GM21825 (cell line): Measurements from ENCODE around the gene EFCAB6.

Source experiments
- ATAC-seq: cut with Tn5 transposase; IDR thresholded peaks from one replicate; pipeline ENCODE4 v1.9.1; 2021; ENCODE audit warnings: mild to moderate bottlenecking, moderate library complexity; ENCODE audit not compliant: unreplicated experiment

EFCAB6 gene

DNA sequence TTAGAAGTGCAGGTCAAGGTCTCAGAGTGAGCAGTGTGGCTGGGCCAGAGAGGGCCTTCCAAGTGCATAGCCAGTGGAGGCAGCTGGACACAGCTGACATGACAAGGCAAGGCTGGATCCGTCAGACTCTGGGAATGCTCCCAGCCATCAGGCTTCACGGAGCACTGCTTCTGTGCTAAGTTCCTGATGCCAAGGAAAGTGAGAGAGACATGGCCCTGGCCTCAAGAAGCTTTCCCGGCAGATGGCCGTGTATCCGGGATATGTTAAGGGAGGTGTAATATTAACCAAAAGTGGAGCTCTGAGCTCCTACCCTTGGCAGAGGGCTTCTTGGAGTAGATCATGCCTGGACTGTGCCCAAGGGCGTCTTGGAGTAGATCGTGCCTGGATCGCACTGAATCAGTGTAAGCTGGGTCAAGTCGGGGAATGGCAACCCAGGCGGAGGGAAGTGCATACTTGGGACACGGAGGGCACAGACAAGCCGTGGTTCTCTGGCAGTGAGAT lies 7.4 kb upstream of the EFCAB6 start:
- ATAC-seq: no peak

DNA sequence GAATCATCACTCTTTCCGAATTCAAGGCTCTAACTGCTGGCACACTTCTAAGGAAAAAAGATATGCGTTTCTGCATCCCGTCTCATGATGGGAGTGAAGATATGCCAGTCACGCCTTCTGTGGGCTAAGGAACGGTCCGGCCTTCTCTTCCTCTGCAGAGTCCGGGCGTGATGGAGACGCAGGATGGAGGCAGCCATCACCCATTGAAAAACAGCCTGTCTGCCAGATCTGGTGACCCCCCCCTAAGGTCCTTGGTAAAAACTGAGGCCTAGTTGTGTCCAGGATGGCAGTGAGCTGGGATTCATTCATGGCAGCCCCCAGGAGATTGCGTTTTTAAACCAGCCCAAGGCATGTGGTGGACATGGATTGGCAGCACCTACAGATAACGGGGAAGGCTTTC lies 6.9 kb upstream of the EFCAB6 start:
- no peak for ATAC-seq

DNA sequence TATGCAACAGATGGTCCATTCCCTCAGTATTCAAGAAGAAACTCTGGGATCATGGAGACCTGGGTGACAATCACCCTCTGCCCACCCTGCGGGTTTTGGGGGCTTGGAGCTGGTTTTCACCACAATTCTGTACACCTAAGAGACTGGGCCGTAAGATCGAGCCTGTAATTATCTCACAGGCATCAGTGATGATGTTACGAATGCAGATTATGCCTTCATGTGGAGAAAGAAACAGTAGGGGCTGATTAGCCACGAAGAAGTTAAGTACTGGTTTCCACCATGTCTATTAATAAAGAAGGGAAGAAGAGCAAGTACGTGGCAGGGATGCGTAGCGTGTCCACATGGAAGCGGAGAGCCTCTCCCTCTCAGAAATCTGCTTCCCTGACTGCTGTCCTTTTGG lies 5.3 kb upstream of the EFCAB6 start:
- ATAC-seq: no peak

DNA sequence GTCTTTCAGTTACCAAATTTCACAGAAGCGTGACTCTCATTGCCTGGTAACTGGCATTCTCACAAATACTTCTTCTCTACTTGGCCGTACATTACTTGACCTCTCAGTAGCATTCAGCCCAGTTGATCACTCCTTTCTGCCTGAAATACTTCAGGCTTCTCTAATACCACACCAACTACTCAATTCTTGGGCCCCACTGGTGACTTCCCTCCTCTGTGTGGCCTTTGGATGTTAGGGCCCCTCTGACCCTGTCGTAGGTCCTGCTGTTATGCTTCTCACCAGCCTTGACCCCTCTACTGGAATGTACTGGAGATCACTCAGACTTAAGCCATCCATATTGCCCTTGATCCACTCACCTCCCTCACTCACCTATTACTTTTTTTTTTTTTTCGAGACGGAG lies 2.2 kb upstream of the EFCAB6 start:
- no peak for ATAC-seq

DNA sequence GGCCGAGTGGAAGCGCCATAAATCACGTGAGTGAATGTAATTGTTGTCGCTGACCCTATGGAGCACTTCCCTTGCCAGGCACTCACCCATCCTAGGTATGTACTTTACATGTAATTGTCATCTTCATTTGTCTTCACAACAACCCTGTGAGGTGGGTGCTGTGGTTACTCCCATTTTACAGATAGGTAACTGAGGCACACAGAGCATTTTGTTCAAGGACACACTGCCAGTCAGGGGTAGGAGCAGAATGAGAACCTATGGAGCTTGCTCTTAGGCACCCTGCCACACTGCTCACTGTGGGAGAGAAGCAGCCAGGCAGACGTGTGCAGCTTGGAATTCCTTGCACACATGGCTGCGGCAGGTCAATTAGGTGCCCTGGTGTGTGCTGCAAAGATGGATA lies 785 bp upstream of the EFCAB6 start:
- no peak for ATAC-seq

DNA sequence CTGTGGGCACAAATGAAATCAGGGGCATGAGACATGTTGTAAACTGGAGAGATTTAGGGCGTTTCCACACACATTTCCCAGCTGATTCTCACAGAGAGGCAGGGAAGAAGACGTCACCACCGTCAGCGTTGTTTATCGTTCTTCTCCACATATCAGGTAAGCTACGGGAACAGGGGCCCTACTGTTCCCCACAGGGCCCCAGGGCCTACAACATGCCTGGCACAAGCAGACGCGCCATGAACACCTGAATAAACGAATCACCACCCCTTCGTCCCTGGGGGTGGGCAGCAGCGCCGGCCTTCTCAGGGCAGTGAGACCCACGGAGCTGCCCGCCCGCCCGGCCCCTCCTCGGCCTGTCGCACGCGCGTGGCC lies 342 bp downstream of the EFCAB6 start:
- peak; percentile 13 for ATAC-seq

DNA sequence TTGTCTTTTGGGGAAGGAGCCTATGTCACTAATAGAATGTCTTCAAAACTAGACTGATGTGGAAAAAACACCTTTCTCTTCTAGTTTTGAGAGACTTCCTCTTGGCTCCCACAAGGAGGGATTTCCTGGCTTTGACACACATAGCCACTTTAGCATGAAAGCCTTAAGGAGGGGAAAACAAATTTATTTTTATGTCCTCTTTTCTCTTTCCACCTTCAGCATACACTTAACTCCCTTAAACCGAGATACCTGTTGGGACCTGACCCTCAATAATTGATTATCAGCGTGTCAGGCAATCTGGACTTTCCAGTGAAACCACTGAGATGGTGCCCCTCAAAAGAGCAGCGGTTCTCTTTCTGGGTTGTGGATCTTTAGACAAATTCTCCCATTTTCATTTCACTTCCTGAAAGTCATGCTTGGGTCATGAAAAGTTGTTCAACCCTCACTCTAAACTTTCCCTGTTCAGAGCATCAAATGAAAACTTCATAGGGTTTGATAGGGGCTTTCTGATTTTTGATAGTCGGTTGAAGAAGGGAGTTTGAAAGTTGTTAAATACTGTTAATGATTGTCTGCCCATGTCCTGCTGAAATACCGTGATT lies 9.1 kb downstream of the EFCAB6 start:
- ATAC-seq: no peak

DNA sequence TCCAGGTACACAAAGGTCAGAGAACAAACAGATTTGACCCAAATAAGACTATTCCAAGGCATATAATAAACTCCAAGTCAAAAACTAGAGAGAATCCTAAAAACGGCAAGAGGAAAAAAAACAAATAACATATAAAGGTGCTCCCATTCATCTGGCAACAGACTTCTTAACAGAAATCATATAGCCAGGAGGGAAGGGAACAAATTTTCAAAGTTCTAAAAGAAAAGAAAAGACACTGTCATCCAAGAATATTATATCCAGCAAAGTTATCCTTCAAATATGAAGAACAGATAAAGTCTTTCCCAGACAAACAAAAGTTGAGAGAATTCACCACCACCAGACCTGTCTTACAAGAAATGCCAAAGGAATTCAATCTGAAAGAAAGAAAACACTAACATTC lies 11.1 kb downstream of the EFCAB6 start:
- ATAC-seq: no peak

DNA sequence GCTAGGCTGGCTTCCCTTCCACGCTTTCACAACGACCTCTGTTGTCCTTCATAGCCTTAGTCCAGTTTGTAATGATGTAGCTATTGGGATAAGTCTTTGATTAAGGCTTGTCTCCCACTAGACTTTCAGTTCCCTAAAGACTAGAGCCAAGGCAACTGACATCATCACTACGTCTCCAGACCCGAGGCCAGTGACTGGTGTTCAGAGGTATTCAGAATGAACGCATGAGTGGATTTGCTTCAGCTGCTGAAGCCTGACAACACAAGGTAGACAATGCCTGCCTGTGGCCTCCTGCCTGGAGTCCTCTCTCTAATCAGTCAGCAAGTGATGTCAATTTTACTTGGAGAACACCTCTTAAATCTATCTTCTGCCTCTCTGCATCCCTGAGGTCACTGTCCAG lies 13.6 kb downstream of the EFCAB6 start:
- ATAC-seq: peak; percentile 65

DNA sequence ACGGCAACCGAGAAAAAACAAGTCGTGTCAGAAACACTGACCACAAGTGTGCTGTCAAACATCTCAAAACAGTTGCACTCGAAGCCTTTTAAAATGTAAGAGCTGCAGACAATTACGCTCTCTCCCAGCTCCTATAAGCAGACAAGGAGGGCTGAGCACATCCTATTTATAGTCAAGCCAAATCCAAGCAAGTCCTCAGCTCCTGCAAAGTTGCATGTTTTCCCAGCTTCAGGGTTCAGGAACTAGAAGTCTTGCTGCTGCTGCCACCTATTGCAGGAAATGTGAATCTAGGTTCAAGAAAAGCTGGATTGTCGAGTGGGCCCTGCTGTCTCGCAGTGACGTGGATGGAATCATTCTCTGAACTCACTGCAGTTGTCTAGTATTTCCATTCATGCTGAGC lies 15.5 kb downstream of the EFCAB6 start:
- ATAC-seq: no peak

DNA sequence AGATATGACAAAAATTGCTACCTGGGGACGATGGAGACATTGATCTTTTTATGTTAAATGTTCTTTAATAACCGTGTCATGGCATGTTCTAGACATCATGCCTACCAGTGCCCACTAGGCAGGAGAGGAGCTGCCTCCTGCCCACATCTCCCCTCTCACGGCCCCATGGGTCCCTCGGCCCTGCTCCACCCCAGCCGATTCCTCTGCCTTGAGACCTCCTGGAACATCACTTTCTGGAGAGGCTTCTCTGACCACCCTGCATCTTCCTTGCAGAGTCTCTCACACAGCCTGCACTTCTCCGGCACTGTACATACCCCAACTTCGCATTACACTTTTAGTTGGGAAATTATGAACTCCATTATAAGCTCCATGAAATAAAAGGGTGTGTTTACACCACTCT lies 16.8 kb downstream of the EFCAB6 start:
- no peak for ATAC-seq

DNA sequence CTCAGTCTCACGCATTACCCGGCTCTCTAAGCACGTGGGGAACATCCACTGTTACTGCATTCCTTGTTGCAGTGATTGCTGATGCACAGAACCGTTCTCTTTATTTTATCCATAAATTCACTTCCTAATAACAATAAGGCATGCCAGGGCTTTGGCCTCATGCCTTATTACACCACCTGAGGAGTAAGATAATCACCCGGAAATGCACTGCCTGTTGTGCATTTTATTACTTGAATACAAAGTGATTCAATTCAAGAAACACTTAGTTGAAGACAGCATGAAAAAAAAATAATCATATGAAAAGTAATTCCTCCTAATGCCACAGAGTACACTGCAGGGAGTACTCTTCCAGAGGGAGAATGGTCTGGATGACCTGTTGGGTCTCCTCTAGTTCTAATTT lies 19.2 kb downstream of the EFCAB6 start:
- ATAC-seq: no peak

DNA sequence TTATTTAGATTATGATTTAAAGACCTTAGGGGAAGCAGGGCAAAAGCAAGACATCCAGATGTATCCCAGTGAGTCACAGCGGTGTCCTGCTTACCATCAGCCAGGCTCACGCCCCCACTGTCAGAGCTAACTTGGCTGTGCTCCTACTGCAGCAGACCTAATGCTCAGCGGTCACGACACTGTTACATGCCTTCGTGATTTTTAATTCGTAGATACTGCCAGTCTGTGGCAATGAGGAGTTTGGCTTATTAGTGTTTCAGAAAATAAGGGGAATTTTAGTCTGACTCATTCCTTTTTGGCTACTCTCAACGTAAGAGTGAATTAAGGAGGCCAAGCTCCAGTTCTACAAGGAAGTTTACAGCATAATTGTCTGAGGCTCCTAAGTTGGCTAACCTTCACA lies 22.7 kb downstream of the EFCAB6 start:
- no peak for ATAC-seq

DNA sequence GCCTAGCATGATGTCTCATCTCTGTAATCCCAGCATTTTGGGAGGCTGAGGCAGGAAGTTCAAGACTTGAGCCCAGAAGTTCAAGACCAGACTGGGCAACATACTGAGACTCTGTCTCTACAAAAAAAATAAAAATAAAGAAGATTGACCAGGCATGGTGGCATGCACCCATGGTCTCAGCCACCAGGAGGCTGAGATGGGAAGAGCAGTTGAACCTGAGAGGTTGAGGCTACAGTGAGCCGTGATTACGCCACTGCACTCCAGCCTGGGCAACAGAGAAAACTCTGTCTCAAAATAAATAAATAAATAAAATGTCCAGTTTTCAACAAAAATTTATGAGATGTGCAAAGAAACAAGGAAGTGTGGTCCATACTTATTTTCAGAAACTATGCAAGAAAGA lies 28.3 kb downstream of the EFCAB6 start:
- no peak for ATAC-seq

DNA sequence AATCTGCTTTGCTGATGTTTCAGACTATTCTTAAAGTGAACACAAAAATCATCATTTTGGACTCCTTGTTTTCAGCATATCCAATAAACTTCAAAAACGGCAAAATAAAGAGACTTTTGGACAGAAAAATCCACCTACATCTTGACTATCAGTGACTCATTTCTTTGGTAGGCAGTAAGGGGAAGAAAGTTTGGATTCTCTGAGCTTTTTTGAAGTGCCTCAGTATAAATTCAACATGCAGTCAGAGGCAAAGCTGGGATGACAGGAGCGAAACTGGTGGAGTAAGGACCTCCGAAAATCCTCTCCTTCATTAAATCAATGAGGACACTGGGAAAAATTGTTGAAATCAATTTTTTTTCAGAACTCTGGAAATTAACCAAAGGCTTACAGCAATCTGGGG lies 29.7 kb downstream of the EFCAB6 start:
- ATAC-seq: no peak

DNA sequence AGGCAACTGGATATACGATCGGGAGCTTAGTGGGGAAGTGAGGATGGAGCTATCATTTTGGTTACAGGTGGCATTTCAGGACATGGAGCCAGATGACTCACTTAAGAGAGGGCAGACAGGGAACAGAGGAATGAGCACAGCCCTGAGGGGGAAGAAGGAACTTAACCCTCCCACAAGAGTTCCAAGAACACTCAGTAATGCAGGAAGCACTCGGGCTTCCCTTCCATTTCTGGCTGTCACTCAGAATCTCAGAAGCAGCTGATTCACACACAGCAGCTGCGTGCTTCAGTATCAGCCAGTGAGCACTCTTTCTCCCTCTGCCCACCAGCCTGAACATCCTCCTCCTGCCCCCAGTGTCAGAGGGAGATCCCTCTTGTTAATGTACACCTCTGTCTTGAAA lies 34.8 kb downstream of the EFCAB6 start:
- no peak for ATAC-seq

DNA sequence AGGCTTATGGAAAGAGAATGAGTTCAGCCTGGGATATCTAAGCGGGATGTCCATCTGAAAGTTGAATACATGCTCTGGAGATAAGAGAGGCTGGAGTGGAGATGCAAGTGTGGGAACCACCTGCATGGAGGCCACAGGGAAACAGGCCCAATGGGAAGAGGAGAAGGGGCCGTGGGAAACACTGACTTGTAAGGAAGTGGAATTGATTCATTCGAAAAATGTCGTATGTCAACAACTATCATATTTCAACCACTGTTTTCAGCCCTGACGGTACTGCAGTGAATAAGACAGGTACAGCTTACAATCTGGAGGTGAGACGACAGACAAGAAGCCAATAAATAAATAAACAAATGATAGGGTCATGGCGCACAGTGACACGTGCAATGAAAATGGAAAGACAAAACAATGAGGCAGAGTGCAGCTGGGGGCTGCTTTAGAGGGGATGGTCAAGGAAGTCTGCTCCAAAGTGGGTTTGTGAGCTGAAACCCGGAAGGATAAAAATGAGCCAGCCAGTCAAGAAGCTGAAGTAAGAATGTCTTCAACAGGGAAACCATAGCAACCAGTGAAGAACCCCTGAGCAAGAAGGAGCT lies 35.9 kb downstream of the EFCAB6 start:
- no peak for ATAC-seq

DNA sequence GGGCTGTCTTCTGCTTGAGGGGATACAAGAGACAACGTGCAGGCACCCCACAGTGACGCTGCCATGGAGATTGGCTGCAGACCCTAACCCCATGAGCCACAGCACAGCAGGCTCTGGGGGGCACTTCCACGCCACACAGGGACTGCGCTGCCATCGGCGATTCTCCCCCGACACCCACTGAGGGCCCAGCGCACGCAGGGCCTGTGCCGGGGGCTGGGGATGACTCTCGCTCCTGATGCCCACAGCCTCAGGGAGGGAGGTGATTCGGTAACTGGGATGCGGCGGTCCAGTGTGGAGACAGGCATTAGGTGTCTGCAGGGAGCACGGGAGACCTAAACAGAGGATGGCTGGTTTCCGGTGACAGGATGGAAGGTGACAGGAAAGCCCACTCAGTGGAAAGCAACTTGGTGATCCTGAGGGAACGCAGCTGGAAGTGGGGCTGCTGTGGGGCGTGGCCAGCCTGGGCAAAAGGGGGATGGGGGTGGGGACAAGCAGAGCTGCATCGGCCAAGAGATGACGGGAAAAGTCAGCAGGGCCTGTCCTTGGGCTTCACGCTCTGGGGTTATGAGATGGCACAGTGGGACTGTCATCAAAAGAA lies 37.7 kb downstream of the EFCAB6 start:
- no peak for ATAC-seq

DNA sequence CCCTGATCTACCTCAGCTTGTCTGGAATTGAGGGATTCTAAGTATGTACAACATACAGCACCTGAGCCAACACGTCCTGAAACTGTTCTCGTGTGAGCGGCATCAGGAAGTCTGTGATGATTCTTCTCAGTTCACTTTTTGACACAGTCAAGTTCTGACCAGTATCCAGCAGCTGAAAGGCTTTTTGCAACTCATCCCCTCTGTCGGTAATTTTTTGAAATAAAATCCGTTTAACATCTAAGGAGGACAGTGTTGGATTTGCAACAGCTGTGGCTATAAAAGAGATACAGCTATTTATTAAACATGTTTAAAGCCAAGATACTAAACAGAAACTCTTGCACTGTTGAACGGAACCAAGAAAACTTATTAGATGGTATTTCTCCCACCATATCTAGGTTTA lies 39.3 kb downstream of the EFCAB6 start:
- no peak for ATAC-seq

DNA sequence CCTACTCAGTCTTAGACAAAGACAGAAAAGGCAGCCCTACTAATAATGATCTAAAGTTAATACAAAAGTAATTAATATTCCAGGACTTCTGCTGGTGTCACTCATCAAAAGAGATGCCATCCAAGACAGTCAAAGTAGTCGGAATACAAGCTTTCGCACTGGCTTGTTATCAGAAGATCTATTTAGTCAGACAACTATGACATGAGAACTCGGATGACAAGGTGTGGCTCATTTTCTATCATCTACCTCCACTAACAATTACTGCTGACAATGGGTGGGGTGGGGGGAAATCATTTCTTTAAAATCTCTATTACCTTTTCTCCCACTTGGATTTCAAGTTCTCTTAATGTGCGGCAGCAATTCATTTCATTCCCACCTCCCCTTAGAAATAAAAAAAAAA lies 56.7 kb downstream of the EFCAB6 start:
- ATAC-seq: no peak

DNA sequence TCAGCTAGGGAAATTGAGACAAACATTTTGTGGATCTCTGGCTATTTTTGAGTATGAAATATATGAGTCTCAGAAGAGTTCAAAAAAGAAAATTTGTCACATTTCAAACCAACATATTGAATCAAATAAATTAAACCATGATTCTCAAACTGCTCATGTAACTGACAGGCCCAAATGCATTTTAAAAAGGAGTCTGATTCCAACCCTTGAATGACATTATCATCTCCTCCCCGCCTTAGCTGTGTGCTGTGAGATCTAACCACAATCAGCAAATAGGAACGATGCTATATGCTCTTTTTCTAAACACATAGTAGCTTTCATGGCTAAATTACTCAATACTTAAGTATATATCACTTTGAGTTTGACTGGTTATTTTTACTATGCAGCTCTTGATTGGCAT lies 57.1 kb downstream of the EFCAB6 start:
- no peak for ATAC-seq

DNA sequence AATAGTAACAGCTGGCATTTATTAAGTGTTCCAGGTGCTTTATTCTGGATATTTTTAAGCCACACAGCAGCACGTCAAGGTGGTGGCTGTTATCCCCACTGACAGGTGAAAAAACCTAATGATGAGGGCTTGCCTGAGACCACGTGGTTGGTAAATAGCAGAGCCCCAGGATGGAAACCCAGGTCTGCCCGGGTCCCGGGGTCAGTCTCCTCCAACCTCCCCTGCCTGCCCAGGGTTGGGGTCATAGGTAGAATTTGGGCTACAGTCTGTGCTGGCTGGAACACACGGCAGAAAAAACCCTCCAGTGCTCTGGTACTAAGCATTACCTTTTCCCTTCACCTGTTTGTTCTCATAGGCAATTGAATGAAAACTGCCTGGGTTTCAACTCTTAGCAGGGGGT lies 57.9 kb downstream of the EFCAB6 start:
- ATAC-seq: no peak

DNA sequence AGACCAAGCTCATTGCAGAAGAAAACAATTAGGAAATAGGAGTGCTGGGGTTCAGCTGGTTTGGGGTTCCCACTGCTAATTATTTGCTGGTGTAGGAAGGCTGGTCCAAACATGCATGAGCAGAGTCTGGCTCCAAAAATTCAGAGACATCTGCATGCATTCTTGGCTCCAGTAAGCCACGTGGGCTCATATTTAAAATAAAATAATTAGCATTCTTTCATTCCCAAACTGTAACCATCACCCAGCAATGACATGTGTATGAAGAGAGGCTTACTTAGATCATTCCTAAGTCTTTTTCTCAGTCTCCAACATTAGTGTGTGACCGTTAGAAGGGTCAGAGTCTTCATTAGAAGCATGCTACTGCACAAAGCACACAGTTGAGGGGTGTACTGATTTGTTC lies 58.4 kb downstream of the EFCAB6 start:
- ATAC-seq: no peak
